HEK293 (cell line): Measurements from ENCODE around the gene CDR2L.

ENCODE experiments used
- SP2 ChIP-seq: fragments of 450-650 bp; formaldehyde crosslinking; IDR thresholded peaks from 2 replicates; pipeline ENCODE4 v1.5.1; 2016; ENCODE audit warnings: missing biosample characterization, missing genetic modification characterization
- SP3 ChIP-seq: fragments of 450-650 bp; formaldehyde crosslinking; IDR thresholded peaks from 2 replicates; pipeline ENCODE4 v1.5.1; 2016; ENCODE audit warnings: missing biosample characterization, missing genetic modification characterization
- SP7 ChIP-seq: fragments of 450-650 bp; formaldehyde crosslinking; IDR thresholded peaks from 2 replicates; pipeline ENCODE4 v1.5.1; 2016; ENCODE audit warnings: missing biosample characterization, missing genetic modification characterization
- YY2 ChIP-seq: fragments of 450-650 bp; formaldehyde crosslinking; IDR thresholded peaks from 2 replicates; pipeline ENCODE4 v1.5.1; 2016; ENCODE audit warnings: missing biosample characterization, missing genetic modification characterization
- ZBTB48 ChIP-seq: fragments of 450-650 bp; formaldehyde crosslinking; IDR thresholded peaks from 2 replicates; pipeline ENCODE4 v1.5.1; 2016; ENCODE audit warnings: missing biosample characterization, missing genetic modification characterization
- ZBTB49 ChIP-seq: fragments of 450-650 bp; formaldehyde crosslinking; IDR thresholded peaks from 2 replicates; pipeline ENCODE4 v1.5.1; 2016; ENCODE audit warnings: missing biosample characterization, missing genetic modification characterization, low read depth
- ZFP69B ChIP-seq: fragments of 450-650 bp; formaldehyde crosslinking; IDR thresholded peaks from 2 replicates; pipeline ENCODE4 v1.5.1; 2016; ENCODE audit warnings: missing biosample characterization, missing genetic modification characterization
- ZNF132 ChIP-seq: fragments of 450-650 bp; formaldehyde crosslinking; IDR thresholded peaks from 2 replicates; pipeline ENCODE4 v1.5.1; 2017; ENCODE audit warnings: missing biosample characterization, missing genetic modification characterization, borderline replicate concordance
- ZNF140 ChIP-seq: fragments of 450-650 bp; formaldehyde crosslinking; IDR thresholded peaks from 2 replicates; pipeline ENCODE4 v1.5.1; 2016; ENCODE audit warnings: missing biosample characterization, missing genetic modification characterization
- ZNF211 ChIP-seq: fragments of 450-650 bp; formaldehyde crosslinking; IDR thresholded peaks from 2 replicates; pipeline ENCODE4 v1.5.1; 2016; ENCODE audit warnings: low read depth, missing biosample characterization, missing genetic modification characterization
- ZNF280C ChIP-seq: fragments of 450-650 bp; formaldehyde crosslinking; IDR thresholded peaks from 2 replicates; pipeline ENCODE4 v1.5.1; 2016; ENCODE audit warnings: missing biosample characterization, missing genetic modification characterization
- ZNF354C ChIP-seq: fragments of 450-650 bp; formaldehyde crosslinking; IDR thresholded peaks from 2 replicates; pipeline ENCODE4 v1.5.1; 2016; ENCODE audit warnings: missing biosample characterization, missing genetic modification characterization, low read depth, borderline replicate concordance
- ZNF391 ChIP-seq: fragments of 450-650 bp; formaldehyde crosslinking; IDR thresholded peaks from 2 replicates; pipeline ENCODE4 v1.5.1; 2016; ENCODE audit warnings: low read depth, missing biosample characterization, missing genetic modification characterization, borderline replicate concordance
- ZNF561 ChIP-seq: fragments of 450-650 bp; IDR thresholded peaks from 2 replicates; pipeline ENCODE4 v1.5.1; 2018; ENCODE audit warnings: missing biosample characterization, missing genetic modification characterization, borderline replicate concordance
- ZNF621 ChIP-seq: fragments of 450-650 bp; formaldehyde crosslinking; IDR thresholded peaks from 2 replicates; pipeline ENCODE4 v1.5.1; 2017; ENCODE audit warnings: missing biosample characterization, missing genetic modification characterization
- ZNF658 ChIP-seq: fragments of 450-650 bp; formaldehyde crosslinking; IDR thresholded peaks from 2 replicates; pipeline ENCODE4; 2016; ENCODE audit warnings: missing biosample characterization, missing genetic modification characterization
- ZNF664 ChIP-seq: fragments of 450-650 bp; formaldehyde crosslinking; IDR thresholded peaks from 2 replicates; pipeline ENCODE4 v1.5.1; 2016; ENCODE audit warnings: missing biosample characterization, missing genetic modification characterization
- ZNF707 ChIP-seq: fragments of 450-650 bp; formaldehyde crosslinking; IDR thresholded peaks from 2 replicates; pipeline ENCODE4 v1.5.1; 2016; ENCODE audit warnings: missing biosample characterization, missing genetic modification characterization
- ZNF747 ChIP-seq: fragments of 450-650 bp; formaldehyde crosslinking; IDR thresholded peaks from 2 replicates; pipeline ENCODE4 v1.5.1; 2016; ENCODE audit warnings: missing biosample characterization, missing genetic modification characterization
- ZNF791 ChIP-seq: fragments of 450-650 bp; formaldehyde crosslinking; IDR thresholded peaks from 2 replicates; pipeline ENCODE4 v1.5.1; 2016; ENCODE audit warnings: missing biosample characterization, missing genetic modification characterization
- TF ChIP-seq, protein P1 (sequence below): fragments of 450-650 bp; formaldehyde crosslinking; IDR thresholded peaks from 2 replicates; pipeline ENCODE4 v1.5.1; 2016; ENCODE audit warnings: missing biosample characterization, missing genetic modification characterization
- TF ChIP-seq, protein P2 (sequence below): fragments of 450-650 bp; formaldehyde crosslinking; IDR thresholded peaks from 2 replicates; pipeline ENCODE4 v1.5.1; 2016; ENCODE audit warnings: missing biosample characterization, missing genetic modification characterization, low read depth
- TF ChIP-seq, protein P3 (sequence below): fragments of 450-650 bp; formaldehyde crosslinking; IDR thresholded peaks from 2 replicates; pipeline ENCODE4 v1.5.1; 2016; ENCODE audit warnings: missing biosample characterization, missing genetic modification characterization
- TF ChIP-seq, protein P4 (sequence below): fragments of 450-650 bp; formaldehyde crosslinking; IDR thresholded peaks from 2 replicates; pipeline ENCODE4 v1.5.1; 2016; ENCODE audit warnings: missing biosample characterization, missing genetic modification characterization

CDR2L gene

DNA sequence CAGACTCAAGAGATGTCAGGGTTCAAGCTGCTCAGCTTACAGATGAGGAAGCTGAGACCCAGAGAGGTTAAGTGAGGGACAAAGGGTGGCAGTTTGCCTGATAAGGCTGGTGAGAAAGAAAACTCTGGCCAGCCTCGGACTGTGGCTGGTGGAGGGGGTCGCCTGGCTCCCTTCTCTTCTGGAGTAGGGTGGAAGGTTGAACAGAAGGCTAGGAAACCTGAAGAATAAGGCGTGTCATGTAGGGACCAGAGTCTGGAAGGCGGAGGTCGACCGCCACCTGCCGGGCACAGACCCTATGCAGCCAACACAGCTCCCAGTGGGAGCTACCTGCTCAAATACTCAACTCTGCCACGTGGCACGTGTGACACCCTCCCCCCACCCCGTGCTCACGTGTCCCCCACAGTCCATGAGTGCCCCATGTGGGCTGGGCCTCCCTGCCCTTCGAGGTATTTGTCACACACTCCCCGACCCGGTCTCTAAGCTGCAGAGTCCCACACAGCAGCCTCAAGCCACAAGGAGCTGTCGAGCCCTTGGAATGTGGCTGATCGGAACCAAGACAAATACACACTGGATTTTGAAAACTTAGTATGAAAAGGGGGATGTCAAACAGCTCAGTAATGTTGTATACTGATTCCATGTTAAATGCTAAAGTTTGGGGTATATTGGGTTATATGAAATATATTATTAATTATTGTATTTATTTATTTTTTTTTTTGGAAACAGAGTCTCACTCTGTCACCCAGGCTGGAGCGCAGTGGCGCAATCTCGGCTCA is 26.7 kb upstream of the CDR2L start (continued):
- TF ChIP-seq, protein P1, sequence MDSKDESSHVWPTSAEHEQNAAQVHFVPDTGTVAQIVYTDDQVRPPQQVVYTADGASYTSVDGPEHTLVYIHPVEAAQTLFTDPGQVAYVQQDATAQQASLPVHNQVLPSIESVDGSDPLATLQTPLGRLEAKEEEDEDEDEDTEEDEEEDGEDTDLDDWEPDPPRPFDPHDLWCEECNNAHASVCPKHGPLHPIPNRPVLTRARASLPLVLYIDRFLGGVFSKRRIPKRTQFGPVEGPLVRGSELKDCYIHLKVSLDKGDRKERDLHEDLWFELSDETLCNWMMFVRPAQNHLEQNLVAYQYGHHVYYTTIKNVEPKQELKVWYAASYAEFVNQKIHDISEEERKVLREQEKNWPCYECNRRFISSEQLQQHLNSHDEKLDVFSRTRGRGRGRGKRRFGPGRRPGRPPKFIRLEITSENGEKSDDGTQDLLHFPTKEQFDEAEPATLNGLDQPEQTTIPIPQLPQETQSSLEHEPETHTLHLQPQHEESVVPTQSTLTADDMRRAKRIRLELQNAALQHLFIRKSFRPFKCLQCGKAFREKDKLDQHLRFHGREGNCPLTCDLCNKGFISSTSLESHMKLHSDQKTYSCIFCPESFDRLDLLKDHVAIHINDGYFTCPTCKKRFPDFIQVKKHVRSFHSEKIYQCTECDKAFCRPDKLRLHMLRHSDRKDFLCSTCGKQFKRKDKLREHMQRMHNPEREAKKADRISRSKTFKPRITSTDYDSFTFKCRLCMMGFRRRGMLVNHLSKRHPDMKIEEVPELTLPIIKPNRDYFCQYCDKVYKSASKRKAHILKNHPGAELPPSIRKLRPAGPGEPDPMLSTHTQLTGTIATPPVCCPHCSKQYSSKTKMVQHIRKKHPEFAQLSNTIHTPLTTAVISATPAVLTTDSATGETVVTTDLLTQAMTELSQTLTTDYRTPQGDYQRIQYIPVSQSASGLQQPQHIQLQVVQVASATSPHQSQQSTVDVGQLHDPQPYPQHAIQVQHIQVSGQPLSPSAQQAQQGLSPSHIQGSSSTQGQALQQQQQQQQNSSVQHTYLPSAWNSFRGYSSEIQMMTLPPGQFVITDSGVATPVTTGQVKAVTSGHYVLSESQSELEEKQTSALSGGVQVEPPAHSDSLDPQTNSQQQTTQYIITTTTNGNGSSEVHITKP (tag by site-specific recombination) = no peak
- TF ChIP-seq ZNF747 (tag by site-specific recombination) (no peak), ZBTB48 (tag by site-specific recombination) (peak; percentile 87), ZNF561 (0 out of 2 replicates have a peak, but pooled peaks have one; percentile 41), SP7 (tag by site-specific recombination) (peak; percentile 19; the same call in 1 of the 2 replicates), ZNF391 (tag by site-specific recombination) (no peak), ZNF140 (tag by site-specific recombination) (no peak), ZNF621 (no peak), ZNF132 (tag by site-specific recombination) (no peak), SP2 (peak; percentile 12; the same call in 1 of the 2 replicates), ZFP69B (tag by site-specific recombination) (no peak), ZNF280C (tag by site-specific recombination) (no peak), ZBTB49 (tag by site-specific recombination) (no peak), ZNF664 (no peak), YY2 (tag by site-specific recombination) (no peak), ZNF354C (tag by site-specific recombination) (no peak), ZNF211 (tag by site-specific recombination) (no peak), SP3 (no peak), ZNF791 (no peak), ZNF707 (no peak), ZNF658 (tag by site-specific recombination) (no peak)
- TF ChIP-seq, protein P2, sequence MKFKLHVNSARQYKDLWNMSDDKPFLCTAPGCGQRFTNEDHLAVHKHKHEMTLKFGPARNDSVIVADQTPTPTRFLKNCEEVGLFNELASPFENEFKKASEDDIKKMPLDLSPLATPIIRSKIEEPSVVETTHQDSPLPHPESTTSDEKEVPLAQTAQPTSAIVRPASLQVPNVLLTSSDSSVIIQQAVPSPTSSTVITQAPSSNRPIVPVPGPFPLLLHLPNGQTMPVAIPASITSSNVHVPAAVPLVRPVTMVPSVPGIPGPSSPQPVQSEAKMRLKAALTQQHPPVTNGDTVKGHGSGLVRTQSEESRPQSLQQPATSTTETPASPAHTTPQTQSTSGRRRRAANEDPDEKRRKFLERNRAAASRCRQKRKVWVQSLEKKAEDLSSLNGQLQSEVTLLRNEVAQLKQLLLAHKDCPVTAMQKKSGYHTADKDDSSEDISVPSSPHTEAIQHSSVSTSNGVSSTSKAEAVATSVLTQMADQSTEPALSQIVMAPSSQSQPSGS = no peak
- TF ChIP-seq, protein P3, sequence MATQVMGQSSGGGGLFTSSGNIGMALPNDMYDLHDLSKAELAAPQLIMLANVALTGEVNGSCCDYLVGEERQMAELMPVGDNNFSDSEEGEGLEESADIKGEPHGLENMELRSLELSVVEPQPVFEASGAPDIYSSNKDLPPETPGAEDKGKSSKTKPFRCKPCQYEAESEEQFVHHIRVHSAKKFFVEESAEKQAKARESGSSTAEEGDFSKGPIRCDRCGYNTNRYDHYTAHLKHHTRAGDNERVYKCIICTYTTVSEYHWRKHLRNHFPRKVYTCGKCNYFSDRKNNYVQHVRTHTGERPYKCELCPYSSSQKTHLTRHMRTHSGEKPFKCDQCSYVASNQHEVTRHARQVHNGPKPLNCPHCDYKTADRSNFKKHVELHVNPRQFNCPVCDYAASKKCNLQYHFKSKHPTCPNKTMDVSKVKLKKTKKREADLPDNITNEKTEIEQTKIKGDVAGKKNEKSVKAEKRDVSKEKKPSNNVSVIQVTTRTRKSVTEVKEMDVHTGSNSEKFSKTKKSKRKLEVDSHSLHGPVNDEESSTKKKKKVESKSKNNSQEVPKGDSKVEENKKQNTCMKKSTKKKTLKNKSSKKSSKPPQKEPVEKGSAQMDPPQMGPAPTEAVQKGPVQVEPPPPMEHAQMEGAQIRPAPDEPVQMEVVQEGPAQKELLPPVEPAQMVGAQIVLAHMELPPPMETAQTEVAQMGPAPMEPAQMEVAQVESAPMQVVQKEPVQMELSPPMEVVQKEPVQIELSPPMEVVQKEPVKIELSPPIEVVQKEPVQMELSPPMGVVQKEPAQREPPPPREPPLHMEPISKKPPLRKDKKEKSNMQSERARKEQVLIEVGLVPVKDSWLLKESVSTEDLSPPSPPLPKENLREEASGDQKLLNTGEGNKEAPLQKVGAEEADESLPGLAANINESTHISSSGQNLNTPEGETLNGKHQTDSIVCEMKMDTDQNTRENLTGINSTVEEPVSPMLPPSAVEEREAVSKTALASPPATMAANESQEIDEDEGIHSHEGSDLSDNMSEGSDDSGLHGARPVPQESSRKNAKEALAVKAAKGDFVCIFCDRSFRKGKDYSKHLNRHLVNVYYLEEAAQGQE (tag by site-specific recombination) = no peak
- TF ChIP-seq, protein P4, sequence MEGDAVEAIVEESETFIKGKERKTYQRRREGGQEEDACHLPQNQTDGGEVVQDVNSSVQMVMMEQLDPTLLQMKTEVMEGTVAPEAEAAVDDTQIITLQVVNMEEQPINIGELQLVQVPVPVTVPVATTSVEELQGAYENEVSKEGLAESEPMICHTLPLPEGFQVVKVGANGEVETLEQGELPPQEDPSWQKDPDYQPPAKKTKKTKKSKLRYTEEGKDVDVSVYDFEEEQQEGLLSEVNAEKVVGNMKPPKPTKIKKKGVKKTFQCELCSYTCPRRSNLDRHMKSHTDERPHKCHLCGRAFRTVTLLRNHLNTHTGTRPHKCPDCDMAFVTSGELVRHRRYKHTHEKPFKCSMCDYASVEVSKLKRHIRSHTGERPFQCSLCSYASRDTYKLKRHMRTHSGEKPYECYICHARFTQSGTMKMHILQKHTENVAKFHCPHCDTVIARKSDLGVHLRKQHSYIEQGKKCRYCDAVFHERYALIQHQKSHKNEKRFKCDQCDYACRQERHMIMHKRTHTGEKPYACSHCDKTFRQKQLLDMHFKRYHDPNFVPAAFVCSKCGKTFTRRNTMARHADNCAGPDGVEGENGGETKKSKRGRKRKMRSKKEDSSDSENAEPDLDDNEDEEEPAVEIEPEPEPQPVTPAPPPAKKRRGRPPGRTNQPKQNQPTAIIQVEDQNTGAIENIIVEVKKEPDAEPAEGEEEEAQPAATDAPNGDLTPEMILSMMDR = peak; percentile 59
